ENCODE data around the gene TBX5.

Gene TBX5

DNA sequence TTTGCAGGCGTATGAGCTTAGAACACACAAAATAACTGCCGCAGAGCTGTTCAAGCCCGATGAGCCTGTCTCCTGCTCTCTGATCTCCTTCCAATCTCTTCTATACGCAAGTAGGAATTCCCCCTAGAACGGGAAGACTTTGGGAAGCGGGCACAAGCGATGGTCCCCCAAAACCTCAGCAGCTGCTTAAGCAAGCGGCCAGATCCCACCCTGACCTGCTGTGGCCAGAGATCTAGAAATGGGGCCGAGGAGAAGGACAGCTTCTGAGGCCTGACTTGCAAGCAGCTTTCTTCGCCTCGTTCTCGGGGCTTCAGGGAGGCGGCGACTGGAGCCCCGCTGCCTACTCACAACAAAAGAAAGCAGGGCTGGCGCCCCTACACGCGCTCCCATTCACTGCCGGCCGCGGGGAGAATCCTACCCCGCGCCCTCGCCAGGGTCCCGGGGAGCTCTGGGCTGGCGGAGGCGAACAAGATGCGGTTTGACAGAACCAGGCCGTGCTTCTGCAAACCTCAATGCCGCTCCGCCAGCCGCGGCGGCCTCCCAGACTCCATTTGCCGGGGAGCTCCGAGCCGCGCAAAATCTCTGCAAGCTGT lies 922 bp downstream of the TBX5 start:
- DNase-seq (ENCODE audit: low read depth), result no peak

- no peak for DNase-seq (ENCODE audit: low read depth)
Observed at GRCh38 chr12:114404083-114404925, 1.6 kb downstream of the TBX5 start.

- DNase-seq (ENCODE audit: low read depth), result no peak
Observed at GRCh38 chr12:114403690-114404066, 2.3 kb downstream of the TBX5 start.

- no peak for DNase-seq (ENCODE audit: low read depth)
Observed at GRCh38 chr12:114403011-114403689, 2.8 kb downstream of the TBX5 start.

- DNase-seq (ENCODE audit: low read depth), result no peak
Observed at GRCh38 chr12:114402084-114402717, 3.7 kb downstream of the TBX5 start.

- no peak for DNase-seq (ENCODE audit: low read depth)
Observed at GRCh38 chr12:114401328-114402083, 4.4 kb downstream of the TBX5 start.

GRCh38 chr12:114400925-114401324 lies 5.0 kb downstream of the TBX5 start:
- no peak for DNase-seq (ENCODE audit: low read depth)

DNA sequence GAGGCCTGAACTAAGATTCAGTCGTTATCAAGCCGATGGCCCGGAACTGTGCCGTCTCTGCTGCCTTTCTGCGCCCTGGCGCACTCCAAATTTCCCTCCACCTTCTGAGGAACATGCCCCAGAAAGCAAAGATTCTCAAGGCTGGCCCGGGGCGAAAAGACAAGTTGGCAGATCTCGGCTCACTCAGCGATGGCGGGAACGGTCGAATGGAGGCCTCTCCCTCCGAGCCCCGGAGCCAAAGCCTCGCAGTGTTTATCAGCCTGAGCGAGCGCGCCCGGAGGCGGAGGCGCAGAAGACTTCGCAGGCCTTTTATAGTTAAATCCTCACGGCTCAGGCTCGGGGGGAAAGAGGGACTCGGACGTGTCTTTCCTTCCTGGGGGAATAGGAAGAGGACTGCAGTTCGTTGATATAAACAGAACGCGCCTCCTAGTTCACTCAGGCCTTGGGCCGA lies 5.6 kb downstream of the TBX5 start:
- no peak for DNase-seq (ENCODE audit: low read depth)

GRCh38 chr12:114399664-114400211 lies 6.2 kb downstream of the TBX5 start:
- no peak for DNase-seq (ENCODE audit: low read depth)

DNA sequence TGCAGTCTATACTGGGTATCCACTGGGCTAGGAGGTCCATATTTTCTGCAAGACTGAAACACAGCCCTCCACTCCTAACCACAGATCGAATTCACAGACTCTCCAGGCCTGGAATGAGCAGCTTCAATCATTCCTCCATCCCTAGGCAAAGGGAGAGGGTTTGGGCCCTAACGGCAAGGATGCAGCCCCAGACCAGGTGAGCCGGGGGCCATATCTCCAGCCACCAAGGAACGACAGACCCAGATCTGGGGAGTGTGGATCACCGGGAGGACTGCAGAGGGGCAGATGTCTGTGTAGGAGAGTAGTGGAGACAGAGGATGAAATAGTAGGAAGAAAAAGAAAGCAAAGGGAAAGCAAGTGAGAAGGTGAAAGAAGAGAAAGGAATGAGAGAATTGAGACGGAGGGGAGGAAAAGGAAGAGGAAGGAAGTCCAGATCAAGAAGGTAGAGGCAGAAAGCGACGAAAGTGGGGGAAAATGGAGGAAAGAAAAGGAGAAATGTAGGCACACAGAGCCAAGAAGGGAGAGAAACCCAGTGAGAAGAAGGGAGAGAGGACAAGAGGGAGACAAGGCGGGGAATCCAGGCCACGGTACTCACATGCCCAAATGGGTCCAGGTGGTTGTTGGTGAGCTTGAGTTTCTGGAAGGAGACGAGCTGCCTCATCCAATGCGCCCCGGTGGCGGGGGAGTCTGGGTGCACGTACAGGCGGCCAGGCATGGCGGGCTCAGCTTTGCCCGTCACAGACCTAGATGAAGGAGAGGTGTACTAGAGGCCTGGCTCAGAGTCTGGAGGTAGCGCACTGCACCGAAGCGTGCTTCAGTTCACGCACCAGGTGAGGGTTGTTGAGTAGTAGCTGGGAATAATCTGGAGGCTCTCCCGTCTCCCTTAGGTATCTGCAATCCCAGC lies 7.7 kb downstream of the TBX5 start:
- DNase-seq (ENCODE audit: low read depth), result no peak

DNA sequence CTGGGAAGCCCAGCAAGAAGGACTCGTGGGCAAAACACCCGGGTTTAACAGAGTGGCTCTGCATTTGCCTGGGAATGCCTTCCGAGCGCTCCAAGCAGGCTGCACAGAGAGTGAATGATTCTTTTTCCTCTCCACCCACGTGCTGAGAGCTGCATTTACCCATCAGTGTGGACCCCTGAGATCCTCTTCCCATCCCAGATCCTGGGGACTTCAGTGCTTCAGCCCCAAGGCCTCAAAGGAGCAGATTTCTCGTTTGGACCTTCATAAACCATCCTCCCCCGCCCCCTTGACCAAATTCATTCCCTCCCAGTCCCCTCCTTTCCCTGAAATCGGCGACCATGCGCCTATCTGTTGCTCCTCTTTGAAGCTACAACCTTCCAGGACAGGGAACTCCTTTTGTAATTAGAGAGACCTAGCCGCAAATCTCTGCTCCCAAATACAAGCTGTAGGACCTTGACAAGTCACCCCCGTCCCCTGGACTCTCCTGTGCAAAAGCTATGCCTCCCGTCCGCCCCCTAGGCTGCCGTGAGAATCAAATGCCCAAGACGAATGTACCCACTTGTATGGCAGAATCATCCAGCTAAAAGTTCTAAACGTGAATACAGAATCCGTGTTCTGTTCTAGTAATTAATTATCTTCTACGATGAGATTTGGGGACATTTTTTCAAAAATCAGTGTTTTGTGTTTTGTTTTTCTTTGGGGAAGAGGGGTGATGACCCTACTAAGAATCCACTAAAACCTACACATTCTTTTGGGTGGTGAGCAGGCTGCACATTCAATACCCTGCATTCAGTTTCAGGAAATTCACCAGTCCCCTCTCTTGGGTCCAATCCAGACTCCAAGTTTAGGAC lies 8.8 kb downstream of the TBX5 start:
- no peak for DNase-seq (ENCODE audit: low read depth)

DNA sequence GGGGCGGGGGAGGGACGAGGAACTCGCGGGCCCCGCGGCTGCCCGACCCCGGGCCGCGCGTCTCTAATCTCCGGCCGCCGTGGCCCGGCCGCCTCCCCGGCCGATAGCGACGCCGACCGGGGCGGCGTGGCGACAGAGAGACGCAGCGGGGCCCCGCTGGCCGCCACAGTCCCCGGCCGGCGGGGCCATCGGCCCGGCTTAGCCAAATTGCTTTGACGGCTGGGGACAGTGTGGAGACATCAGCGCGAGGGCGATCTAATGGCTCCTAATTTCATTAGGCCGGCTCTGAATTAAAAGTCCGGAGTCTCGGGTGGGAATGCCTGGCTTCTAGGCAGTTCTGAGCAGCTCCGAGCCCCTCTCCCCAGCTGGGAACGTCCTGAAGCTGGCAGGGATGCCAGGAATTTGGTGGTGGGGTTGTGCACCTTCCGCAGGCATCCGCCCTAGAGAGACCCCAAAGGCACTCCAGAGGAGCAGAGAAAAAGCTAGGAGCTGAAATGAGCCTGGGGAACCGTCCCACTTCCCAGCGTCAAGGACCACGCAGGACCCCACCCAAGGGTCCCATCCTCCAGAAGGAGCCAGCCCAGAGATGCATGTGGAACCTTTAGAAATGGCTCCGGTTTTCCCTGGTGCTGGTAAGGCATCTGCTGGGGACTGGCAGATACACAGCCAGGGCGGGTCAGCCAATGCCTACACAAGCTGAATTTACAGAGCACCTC lies 9.6 kb downstream of the TBX5 start:
- no peak for DNase-seq (ENCODE audit: low read depth)

- no peak for DNase-seq (ENCODE audit: low read depth)
Observed at GRCh38 chr12:114395755-114396152, 10.2 kb downstream of the TBX5 start.

DNA sequence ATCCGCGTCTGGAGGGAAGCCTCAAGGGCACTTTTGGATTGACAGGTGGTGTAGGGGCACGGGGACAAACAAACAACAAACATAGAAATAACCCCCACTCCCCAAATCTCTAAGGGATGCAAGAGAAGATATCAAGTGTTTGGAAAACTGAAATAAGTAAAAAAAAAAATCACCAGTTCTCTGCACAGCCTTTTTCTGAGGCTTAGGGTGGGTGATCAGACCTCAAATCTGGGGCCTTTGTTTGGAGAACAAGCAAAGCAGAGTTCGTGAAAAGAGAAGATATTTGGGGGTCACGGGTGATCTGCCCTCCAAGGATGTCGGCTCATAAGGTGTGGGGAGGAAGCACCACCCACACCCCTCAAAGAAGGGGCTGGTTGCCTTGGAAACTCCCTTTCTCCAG lies 10.7 kb downstream of the TBX5 start:
- DNase-seq (ENCODE audit: low read depth), result no peak

- DNase-seq (ENCODE audit: low read depth), result no peak
Observed at GRCh38 chr12:114393569-114393968, 12.4 kb downstream of the TBX5 start.

DNA sequence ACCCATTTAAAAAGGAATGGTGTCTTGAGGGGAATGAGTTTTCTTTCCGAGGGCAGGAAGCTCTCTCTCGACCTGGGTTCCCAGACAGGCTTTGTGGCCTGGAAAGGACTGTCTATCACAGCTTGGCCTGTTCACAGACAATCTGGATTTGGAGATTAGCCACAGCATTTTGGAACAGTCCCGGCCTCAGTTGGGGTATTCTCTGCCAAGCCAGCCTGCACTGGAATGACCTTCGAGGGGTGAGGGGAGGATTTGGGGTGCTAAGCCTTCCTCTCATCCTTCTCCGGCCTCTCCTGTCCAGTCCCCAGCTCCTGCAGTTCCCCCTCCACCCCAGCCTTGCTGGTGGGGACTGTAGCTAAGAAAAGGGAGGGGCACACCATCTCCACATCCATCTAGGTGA lies 13.0 kb downstream of the TBX5 start:
- DNase-seq (ENCODE audit: low read depth), result no peak

- DNase-seq (ENCODE audit: low read depth), result no peak
Observed at GRCh38 chr12:114391088-114391487, 14.9 kb downstream of the TBX5 start.

GRCh38 chr12:114384739-114385138 lies 21.2 kb downstream of the TBX5 start:
- no peak for DNase-seq (ENCODE audit: low read depth)

DNA sequence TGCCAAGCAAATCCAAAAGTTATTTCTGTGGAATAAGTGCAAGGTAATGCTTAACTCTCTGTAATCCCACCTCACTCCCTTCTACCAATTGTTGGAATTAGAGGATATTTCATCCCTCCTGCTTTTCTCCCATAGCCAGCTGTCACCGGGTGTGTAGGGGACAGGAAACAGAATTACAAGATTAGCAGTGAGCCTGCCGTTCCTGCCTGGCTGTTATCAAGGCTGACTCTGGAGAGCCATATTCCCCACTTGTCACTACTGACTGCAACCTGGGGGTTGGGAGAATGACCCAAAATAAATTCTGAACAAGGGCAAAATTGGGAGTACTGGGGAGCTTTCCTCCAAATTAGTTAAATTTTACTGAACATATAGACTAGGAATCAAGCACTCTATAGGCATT lies 24.8 kb downstream of the TBX5 start:
- no peak for DNase-seq (ENCODE audit: low read depth)
